ENCODE measurements around the gene LIX1.

- TF ChIP-seq, protein P1, sequence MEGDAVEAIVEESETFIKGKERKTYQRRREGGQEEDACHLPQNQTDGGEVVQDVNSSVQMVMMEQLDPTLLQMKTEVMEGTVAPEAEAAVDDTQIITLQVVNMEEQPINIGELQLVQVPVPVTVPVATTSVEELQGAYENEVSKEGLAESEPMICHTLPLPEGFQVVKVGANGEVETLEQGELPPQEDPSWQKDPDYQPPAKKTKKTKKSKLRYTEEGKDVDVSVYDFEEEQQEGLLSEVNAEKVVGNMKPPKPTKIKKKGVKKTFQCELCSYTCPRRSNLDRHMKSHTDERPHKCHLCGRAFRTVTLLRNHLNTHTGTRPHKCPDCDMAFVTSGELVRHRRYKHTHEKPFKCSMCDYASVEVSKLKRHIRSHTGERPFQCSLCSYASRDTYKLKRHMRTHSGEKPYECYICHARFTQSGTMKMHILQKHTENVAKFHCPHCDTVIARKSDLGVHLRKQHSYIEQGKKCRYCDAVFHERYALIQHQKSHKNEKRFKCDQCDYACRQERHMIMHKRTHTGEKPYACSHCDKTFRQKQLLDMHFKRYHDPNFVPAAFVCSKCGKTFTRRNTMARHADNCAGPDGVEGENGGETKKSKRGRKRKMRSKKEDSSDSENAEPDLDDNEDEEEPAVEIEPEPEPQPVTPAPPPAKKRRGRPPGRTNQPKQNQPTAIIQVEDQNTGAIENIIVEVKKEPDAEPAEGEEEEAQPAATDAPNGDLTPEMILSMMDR (IDR thresholded peaks at IDR 0.05), result no peak
- TF ChIP-seq EZH2 (IDR thresholded peaks at IDR 0.05) (no peak), EZH2phosphoT487 (IDR thresholded peaks at IDR 0.05) (no peak)
These were observed 51.5 kb downstream of the LIX1 start for GRCh38 chr5:97090944-97091343.
